ENCODE measurements around the gene USP54.

- TF ChIP-seq POLR2A (IDR thresholded peaks at IDR 0.05; ENCODE audit: low read depth, low read length), result no peak
- no peak for TF ChIP-seq POLR2AphosphoS5 (IDR thresholded peaks at IDR 0.05; ENCODE audit: low read depth, low read length)
- TF ChIP-seq TAF1 (IDR thresholded peaks at IDR 0.05; ENCODE audit: low read depth, low read length), result no peak
- no peak for TF ChIP-seq SPI1 (IDR thresholded peaks at IDR 0.05; ENCODE audit: low read depth, low read length)
- no peak for TF ChIP-seq POU2F2 (IDR thresholded peaks at IDR 0.05; ENCODE audit: low read depth, low read length)
- no peak for TF ChIP-seq PAX5 (IDR thresholded peaks at IDR 0.05; ENCODE audit: insufficient read depth, low read length, severe bottlenecking)
These were observed 13.4 kb downstream of the USP54 start for GRCh38 chr10:73577788-73578187.

Measured in GM12891 (cell line).